OCI-LY7 (cell line): Measurements from ENCODE around the gene TP53INP2. TPM values are rescaled to one million over a fixed set of nuclear protein-coding genes. Genes with fewer than 3 reads are reported as not detected.

ENCODE experiments used
- BruUV-seq: library from RNA; stranded (reverse); fragments of 400-500 nt; replicated peaks from 2 replicates; lab custom pipeline; 2021; lab: Mats Ljungman, UMichigan
- CTCF ChIA-PET: fragments of 300-600 bp; sonication (Branson Sonifier 250); formaldehyde crosslinking; loops from one replicate; lab custom pipeline; 2022; ENCODE audit warnings: antibody characterized with exemption; ENCODE audit not compliant: unreplicated experiment; lab: Charles Lee
- POLR2A ChIA-PET: fragments of 300-600 bp; sonication (Branson Sonifier 250); formaldehyde crosslinking; loops from one replicate; lab custom pipeline; 2022; ENCODE audit warnings: antibody characterized with exemption; lab: Charles Lee
- DNase-seq: peaks from one replicate; pipeline ENCODE4 v3.0.0-alpha.2; 2015; ENCODE audit warnings: low spot score
- H2AFZ ChIP-seq: fragments of 200-600 bp; sonication (generic), shearing (Covaris generic); 2 replicates; pipeline ENCODE4 v1.6.1; 2014; ENCODE audit warnings: mild to moderate bottlenecking, antibody characterized with exemption, low read length, moderate library complexity
- H3K27ac ChIP-seq: fragments of 200-600 bp; sonication (generic); 2 replicates; pipeline ENCODE4 v1.5.1; 2014; ENCODE audit warnings: mixed run types, low read depth, mild to moderate bottlenecking, moderate library complexity, low read length, inconsistent platforms; ENCODE audit not compliant: poor library complexity, severe bottlenecking
- H3K36me3 ChIP-seq: fragments of 200-600 bp; sonication (generic); 2 replicates; pipeline ENCODE4 v1.6.1; 2014; ENCODE audit warnings: mild to moderate bottlenecking, antibody characterized with exemption, low read length, moderate library complexity, mixed read lengths; ENCODE audit not compliant: insufficient read depth
- H3K4me1 ChIP-seq: fragments of 200-600 bp; sonication (generic); 2 replicates; pipeline ENCODE4 v1.5.1; 2014; ENCODE audit warnings: mild to moderate bottlenecking, low read length; ENCODE audit not compliant: insufficient read depth, poor library complexity, severe bottlenecking
- H3K4me2 ChIP-seq: fragments of 200-600 bp; sonication (generic); 2 replicates; pipeline ENCODE4 v1.6.1; 2014; ENCODE audit warnings: mild to moderate bottlenecking, low read length
- H3K4me3 ChIP-seq: fragments of 200-600 bp; sonication (generic); 2 replicates; pipeline ENCODE4 v1.5.1; 2014; ENCODE audit warnings: mild to moderate bottlenecking, low read depth, low read length; ENCODE audit not compliant: poor library complexity, severe bottlenecking
- H3K79me2 ChIP-seq: fragments of 200-600 bp; sonication (generic); 2 replicates; pipeline ENCODE4 v1.6.1; 2016; ENCODE audit warnings: low read depth, mild to moderate bottlenecking, low read length, moderate library complexity, mixed read lengths; ENCODE audit not compliant: insufficient read depth
- H3K9me2 ChIP-seq: fragments of 200-600 bp; sonication (generic); 2 replicates; pipeline ENCODE4 v1.6.1; 2016; ENCODE audit warnings: mild to moderate bottlenecking, low read length, mixed read lengths; ENCODE audit not compliant: insufficient read depth
- H3K9me3 ChIP-seq: fragments of 200-600 bp; sonication (generic); 2 replicates; pipeline ENCODE4 v1.6.1; 2014; ENCODE audit warnings: mild to moderate bottlenecking, mixed run types, low read length, mixed read lengths
- H4K20me1 ChIP-seq: fragments of 200-600 bp; sonication (generic); 2 replicates; pipeline ENCODE4 v1.6.1; 2014; ENCODE audit warnings: mild to moderate bottlenecking, antibody characterized with exemption, low read length, moderate library complexity, mixed read lengths; ENCODE audit not compliant: insufficient read depth
- EZH2phosphoT487 ChIP-seq: fragments of 200-600 bp; sonication (generic); IDR thresholded peaks from 2 replicates; pipeline ENCODE4 v1.6.1; 2018; ENCODE audit warnings: low read depth, borderline replicate concordance, mild to moderate bottlenecking, mixed run types, antibody characterized with exemption, low read length, moderate library complexity, mixed read lengths
- intact Hi-C: fragments of 100-400 bp; cut with micrococcal nuclease; formaldehyde crosslinking; loops from one replicate; pipeline ENCODE4 v1.10.0; 2022; ENCODE audit not compliant: unreplicated experiment
- total RNA-seq, 2 experiments: library from RNA; depleted of rRNA in 1 of 2; stranded (reverse); fragments of >200 nt in 1 of 2; shearing (Covaris generic) in 1 of 2; gene quantifications; 2 replicates each; pipeline ENCODE4 v1.2.3, GENCODE V29; 2014 to 2022
- TF ChIP-seq, protein P1 (sequence below): fragments of 200-600 bp; sonication (generic); conservative IDR thresholded peaks from 2 replicates; pipeline ENCODE4 v1.5.1; 2014; ENCODE audit warnings: mild to moderate bottlenecking, antibody characterized with exemption, low read length, moderate library complexity, mixed read lengths

The TP53INP2 gene
- total RNA-seq, 2 experiments from 2014 or later, result 0.73 to 7.9 TPM

DNA sequence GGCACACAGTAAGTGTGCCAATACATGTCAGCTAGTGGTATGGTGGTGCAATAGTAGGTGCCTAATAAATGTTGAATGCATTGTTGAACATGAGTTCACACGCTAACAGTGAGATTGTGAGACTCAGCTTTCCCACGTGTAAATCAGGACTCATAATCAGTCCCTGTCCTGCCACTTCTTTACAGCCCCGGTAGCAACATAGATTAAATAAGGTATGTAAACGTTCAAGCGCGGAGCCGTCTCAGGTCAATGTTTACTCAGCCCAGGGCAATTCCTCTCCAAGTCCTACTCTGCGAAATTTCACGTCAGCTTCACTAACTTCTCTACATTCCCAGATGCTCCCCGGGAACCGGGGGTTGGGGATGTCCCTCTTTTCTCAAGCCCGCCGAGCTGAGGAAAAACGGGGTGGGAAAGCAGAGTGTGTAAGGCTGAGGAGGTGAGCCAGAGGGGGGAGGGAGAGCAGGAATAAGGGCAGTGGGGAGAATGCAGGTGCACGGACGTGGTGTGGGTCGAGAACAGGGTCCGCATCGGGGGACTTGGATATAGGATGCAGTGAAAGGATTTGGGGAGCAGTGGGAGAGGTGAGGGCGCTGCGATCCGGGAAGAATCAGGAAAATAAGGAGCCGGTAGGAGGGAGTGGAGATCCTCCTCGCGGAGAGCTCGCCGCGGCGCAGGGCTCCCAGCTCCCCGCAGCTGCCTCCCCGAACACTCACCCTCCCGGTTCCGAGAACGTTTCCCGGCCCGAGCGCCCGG lies 544 bp upstream of the TP53INP2 start:
- Histone ChIP-seq H3K4me1 (peaks cover 17% of the 10 kb centered on the region), H3K4me3 (peak overlapping the region; percentile 93), H4K20me1 (no peaks in the 10 kb centered on the region), H3K9me2 (no peaks in the 10 kb centered on the region), H3K79me2 (no peaks in the 10 kb centered on the region), H3K27ac (no peak overlapping the region), H3K9me3 (no peaks in the 10 kb centered on the region), H3K36me3 (no peaks in the 10 kb centered on the region), H3K4me2 (peak overlapping the region; percentile 94), H2AFZ (peak overlapping the region; percentile 86)
- POLR2A ChIA-PET, result interaction anchor here (0.9 to 1.4 kb wide), 2 partner anchors 26 to 27 kb away, joined by 3 to 4 read pairs; no protein-coding TSS in a partner anchor
- intact Hi-C loops, result loop anchor here (2.0 kb wide), 1 partner anchor 401 kb away; the partner anchor contains the start of gene AHCY
- peak; percentile 38 for DNase-seq
- CTCF ChIA-PET, result interaction anchor here (0.6 to 1.0 kb wide), 3 partner anchors 56 to 166 kb away, joined by 5 to 8 read pairs (median 5); no protein-coding TSS in a partner anchor
- BruUV-seq, result no TSS peak
- TF ChIP-seq, protein P1, sequence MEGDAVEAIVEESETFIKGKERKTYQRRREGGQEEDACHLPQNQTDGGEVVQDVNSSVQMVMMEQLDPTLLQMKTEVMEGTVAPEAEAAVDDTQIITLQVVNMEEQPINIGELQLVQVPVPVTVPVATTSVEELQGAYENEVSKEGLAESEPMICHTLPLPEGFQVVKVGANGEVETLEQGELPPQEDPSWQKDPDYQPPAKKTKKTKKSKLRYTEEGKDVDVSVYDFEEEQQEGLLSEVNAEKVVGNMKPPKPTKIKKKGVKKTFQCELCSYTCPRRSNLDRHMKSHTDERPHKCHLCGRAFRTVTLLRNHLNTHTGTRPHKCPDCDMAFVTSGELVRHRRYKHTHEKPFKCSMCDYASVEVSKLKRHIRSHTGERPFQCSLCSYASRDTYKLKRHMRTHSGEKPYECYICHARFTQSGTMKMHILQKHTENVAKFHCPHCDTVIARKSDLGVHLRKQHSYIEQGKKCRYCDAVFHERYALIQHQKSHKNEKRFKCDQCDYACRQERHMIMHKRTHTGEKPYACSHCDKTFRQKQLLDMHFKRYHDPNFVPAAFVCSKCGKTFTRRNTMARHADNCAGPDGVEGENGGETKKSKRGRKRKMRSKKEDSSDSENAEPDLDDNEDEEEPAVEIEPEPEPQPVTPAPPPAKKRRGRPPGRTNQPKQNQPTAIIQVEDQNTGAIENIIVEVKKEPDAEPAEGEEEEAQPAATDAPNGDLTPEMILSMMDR, result no peak
- TF ChIP-seq EZH2phosphoT487, result no peak

DNA sequence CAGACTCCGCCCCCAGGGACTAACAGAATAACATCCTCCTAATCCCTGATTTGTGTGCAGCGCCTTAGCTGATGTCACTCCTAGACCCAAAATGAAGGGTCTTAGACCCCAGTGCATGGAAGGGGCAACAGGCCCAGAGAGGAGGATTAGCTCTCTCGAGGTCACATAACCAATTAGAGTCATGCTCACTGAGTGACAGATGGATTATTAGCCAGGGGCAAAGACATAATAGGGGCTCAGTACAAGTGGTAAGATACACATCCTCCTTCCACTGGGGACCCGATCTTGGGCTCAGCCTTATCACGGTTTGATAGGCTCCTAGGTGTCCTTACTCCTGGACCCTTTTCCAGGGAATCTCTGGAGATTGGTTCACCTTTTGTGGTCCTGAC lies 858 bp downstream of the TP53INP2 start:
- no peaks in the 10 kb centered on the region for H4K20me1 ChIP-seq
- POLR2A ChIA-PET, result interaction anchor here (0.6 kb wide), 1 partner anchor 372 kb away, joined by 3 read pairs; no protein-coding TSS in a partner anchor
- H3K4me2 ChIP-seq, result peak overlapping the region; percentile 94
- TSS peak; percentile 92 for BruUV-seq
- DNase-seq, result peak; percentile 25
- TF ChIP-seq, protein P1, result no peak
- TF ChIP-seq EZH2phosphoT487, result no peak
- no peaks in the 10 kb centered on the region for H3K9me3 ChIP-seq
- intact Hi-C loops, result loop anchor here (2.0 kb wide), 1 partner anchor 402 kb away; the partner anchor contains the start of gene AHCY
- CTCF ChIA-PET, result no interaction called here
- H3K4me1 ChIP-seq, result peaks cover 19% of the 10 kb centered on the region
- peak overlapping the region; percentile 54 for H3K27ac ChIP-seq
- peak overlapping the region; percentile 86 for H2AFZ ChIP-seq
- no peaks in the 10 kb centered on the region for H3K36me3 ChIP-seq
- no peaks in the 10 kb centered on the region for H3K79me2 ChIP-seq
- H3K4me3 ChIP-seq, result peak overlapping the region; percentile 93
- no peaks in the 10 kb centered on the region for H3K9me2 ChIP-seq
